K562 (cell line): ENCODE results near the gene CCDC85B. TPM values are rescaled to one million over a fixed set of nuclear protein-coding genes. Genes with fewer than 3 reads are reported as not detected.
A peak's percentile ranks its signal among the peaks of the same experiment; 100 is the strongest.

Experiments used
- CTCF ChIP-seq, 3 experiments: IDR thresholded peaks in 2 of 3; conservative IDR thresholded peaks in 1 of 3; 2 replicates each; pipeline ENCODE4 v1.5.1; 2011 to 2012; ENCODE audit warnings: low read length in 3 of 3, mild to moderate bottlenecking in 3 of 3, control low read depth in 2 of 3, improper control_type of control experiment in 1 of 3, inconsistent platforms in 1 of 3, low read depth in 1 of 3, mixed read lengths in 1 of 3, moderate library complexity in 1 of 3; ENCODE audit not compliant: insufficient read depth in 2 of 3
- ELF1 ChIP-seq: fragments of 200-800 bp; sonication (Bioruptor generic); IDR thresholded peaks from 2 replicates; pipeline ENCODE4 v1.6.1; 2016; ENCODE audit warnings: missing genetic modification characterization, missing compliant biosample characterization
- ESRRA ChIP-seq: fragments of 450-650 bp; IDR thresholded peaks from 2 replicates; pipeline ENCODE4 v1.6.1; 2014; ENCODE audit warnings: low read depth, mild to moderate bottlenecking, moderate library complexity, borderline replicate concordance
- FOXM1 ChIP-seq, 2 experiments: fragments of 450-650 bp in 1 of 2; sonication (generic) in 1 of 2; formaldehyde crosslinking in 1 of 2; IDR thresholded peaks; 2 replicates each; pipeline versions ENCODE4 v1.6.1 to v1.9.0; 2017 to 2022; ENCODE audit warnings: low read depth in 2 of 2, mild to moderate bottlenecking in 2 of 2, missing genetic modification reagents in 1 of 2, moderate library complexity in 1 of 2
- GTF2A2 ChIP-seq: IDR thresholded peaks from 2 replicates; pipeline ENCODE4 v1.6.1; 2016; ENCODE audit warnings: mild to moderate bottlenecking, missing genetic modification characterization, missing compliant biosample characterization
- MTA1 ChIP-seq: fragments of 450-650 bp; IDR thresholded peaks from 2 replicates; pipeline ENCODE4 v1.6.1; 2017; ENCODE audit warnings: borderline replicate concordance
- NEUROD1 ChIP-seq: fragments of 150-350 bp; IDR thresholded peaks from 2 replicates; pipeline ENCODE4 v1.6.1; 2014; ENCODE audit warnings: borderline replicate concordance, low read length, low read depth; ENCODE audit not compliant: partially characterized antibody
- SIX5 ChIP-seq, 2 experiments: IDR thresholded peaks; 2 replicates each; pipeline ENCODE4 v1.6.1; 2011; ENCODE audit warnings: low read length in 2 of 2, borderline replicate concordance in 1 of 2, low read depth in 1 of 2, mild to moderate bottlenecking in 1 of 2, moderate library complexity in 1 of 2; ENCODE audit not compliant: insufficient read depth in 1 of 2
- SNIP1 ChIP-seq: fragments of 450-650 bp; IDR thresholded peaks from 2 replicates; pipeline ENCODE4 v1.7.1; 2017; ENCODE audit warnings: low read depth, mild to moderate bottlenecking
- ZNF639 ChIP-seq, 2 experiments: fragments of 200-800 bp in 1 of 2; sonication (Bioruptor generic) in 1 of 2; sonication (generic) in 1 of 2; formaldehyde crosslinking in 1 of 2; IDR thresholded peaks in 1 of 2; conservative IDR thresholded peaks in 1 of 2; 2 replicates each; pipeline versions ENCODE4 v1.5.0 to v1.6.1; 2016 to 2020; ENCODE audit warnings: missing compliant biosample characterization in 1 of 2, missing genetic modification characterization in 1 of 2, missing genetic modification reagents in 1 of 2
- polyA plus RNA-seq, 8 experiments: library from polyadenylated mRNA; depleted of rRNA in 4 of 8; stranded (reverse) in 5 of 8; unstranded in 3 of 8; fragments of >200 nt; fragmentation: Nextera tagmentation in 2 of 8; fragmentation: Illumina TruSeq in 1 of 8; extraction: Ambion mirVana in 2 of 8; extraction: Trizol in 1 of 8; gene quantifications; 2 replicates each; pipeline versions ENCODE4 v1.2.1 to v1.2.3, GENCODE V29; 2011 to 2014; ENCODE audit warnings: inconsistent platforms in 1 of 8, missing spikeins in 1 of 8
- total RNA-seq, 7 experiments: library from RNA; depleted of rRNA in 6 of 7; stranded (reverse); fragments of >200 nt in 6 of 7; fragmentation: Illumina TruSeq in 2 of 7; extraction: Trizol in 2 of 7; gene quantifications; 2 replicates each; pipeline versions ENCODE4 v1.2.1 to v1.2.3, GENCODE V29; 2011 to 2021; ENCODE audit warnings: low replicate concordance in 1 of 7
- TF ChIP-seq, protein P1 (sequence below): fragments of 450-650 bp; IDR thresholded peaks from 2 replicates; pipeline ENCODE4 v1.6.1; 2016; ENCODE audit warnings: low read depth
- TF ChIP-seq, protein P2 (sequence below): fragments of 250-450 bp; sonication (Bioruptor Pico); IDR thresholded peaks from 2 replicates; pipeline ENCODE4 v1.8.0; 2022; ENCODE audit warnings: inconsistent platforms, mild to moderate bottlenecking, moderate library complexity, borderline replicate concordance

CCDC85B gene
- total and polyA plus RNA-seq, 9 of the 15 experiments (the other 6 are each of a cell fraction or from before 2014, with no cell fraction given), result 0.14 to 138 (median 6.2) TPM

- TF ChIP-seq ZNF639 (CRISPR knock-in tag; conservative IDR thresholded peaks at IDR 0.05 in 1 of 2, IDR thresholded peaks at IDR 0.05 in 1 of 2) (no peak), GTF2A2 (tag) (no peak), ELF1 (tag) (no peak), FOXM1 (IDR thresholded peaks at IDR 0.05; ENCODE audit: low read depth) (no peak), FOXM1 (CRISPR knock-in tag; IDR thresholded peaks at IDR 0.05; ENCODE audit: low read depth) (no peak; the same call in 1 of the 2 replicates), SIX5 (IDR thresholded peaks at IDR 0.05; ENCODE audit: borderline replicate concordance in 1 of 2, insufficient read depth in 1 of 2, low read depth in 1 of 2, low read length in 2 of 2) (peak in 1 of 2 experiments; percentile 33; a peak in 1 of 4 replicates), ESRRA (peak; percentile 85), NEUROD1 (peak; percentile 52), SNIP1 (no peak), MTA1 (no peak), CTCF (IDR thresholded peaks at IDR 0.05 in 2 of 3, conservative IDR thresholded peaks at IDR 0.05 in 1 of 3; ENCODE audit: insufficient read depth in 2 of 3, low read depth in 1 of 3, low read length in 3 of 3) (no peak)
- TF ChIP-seq, protein P1, sequence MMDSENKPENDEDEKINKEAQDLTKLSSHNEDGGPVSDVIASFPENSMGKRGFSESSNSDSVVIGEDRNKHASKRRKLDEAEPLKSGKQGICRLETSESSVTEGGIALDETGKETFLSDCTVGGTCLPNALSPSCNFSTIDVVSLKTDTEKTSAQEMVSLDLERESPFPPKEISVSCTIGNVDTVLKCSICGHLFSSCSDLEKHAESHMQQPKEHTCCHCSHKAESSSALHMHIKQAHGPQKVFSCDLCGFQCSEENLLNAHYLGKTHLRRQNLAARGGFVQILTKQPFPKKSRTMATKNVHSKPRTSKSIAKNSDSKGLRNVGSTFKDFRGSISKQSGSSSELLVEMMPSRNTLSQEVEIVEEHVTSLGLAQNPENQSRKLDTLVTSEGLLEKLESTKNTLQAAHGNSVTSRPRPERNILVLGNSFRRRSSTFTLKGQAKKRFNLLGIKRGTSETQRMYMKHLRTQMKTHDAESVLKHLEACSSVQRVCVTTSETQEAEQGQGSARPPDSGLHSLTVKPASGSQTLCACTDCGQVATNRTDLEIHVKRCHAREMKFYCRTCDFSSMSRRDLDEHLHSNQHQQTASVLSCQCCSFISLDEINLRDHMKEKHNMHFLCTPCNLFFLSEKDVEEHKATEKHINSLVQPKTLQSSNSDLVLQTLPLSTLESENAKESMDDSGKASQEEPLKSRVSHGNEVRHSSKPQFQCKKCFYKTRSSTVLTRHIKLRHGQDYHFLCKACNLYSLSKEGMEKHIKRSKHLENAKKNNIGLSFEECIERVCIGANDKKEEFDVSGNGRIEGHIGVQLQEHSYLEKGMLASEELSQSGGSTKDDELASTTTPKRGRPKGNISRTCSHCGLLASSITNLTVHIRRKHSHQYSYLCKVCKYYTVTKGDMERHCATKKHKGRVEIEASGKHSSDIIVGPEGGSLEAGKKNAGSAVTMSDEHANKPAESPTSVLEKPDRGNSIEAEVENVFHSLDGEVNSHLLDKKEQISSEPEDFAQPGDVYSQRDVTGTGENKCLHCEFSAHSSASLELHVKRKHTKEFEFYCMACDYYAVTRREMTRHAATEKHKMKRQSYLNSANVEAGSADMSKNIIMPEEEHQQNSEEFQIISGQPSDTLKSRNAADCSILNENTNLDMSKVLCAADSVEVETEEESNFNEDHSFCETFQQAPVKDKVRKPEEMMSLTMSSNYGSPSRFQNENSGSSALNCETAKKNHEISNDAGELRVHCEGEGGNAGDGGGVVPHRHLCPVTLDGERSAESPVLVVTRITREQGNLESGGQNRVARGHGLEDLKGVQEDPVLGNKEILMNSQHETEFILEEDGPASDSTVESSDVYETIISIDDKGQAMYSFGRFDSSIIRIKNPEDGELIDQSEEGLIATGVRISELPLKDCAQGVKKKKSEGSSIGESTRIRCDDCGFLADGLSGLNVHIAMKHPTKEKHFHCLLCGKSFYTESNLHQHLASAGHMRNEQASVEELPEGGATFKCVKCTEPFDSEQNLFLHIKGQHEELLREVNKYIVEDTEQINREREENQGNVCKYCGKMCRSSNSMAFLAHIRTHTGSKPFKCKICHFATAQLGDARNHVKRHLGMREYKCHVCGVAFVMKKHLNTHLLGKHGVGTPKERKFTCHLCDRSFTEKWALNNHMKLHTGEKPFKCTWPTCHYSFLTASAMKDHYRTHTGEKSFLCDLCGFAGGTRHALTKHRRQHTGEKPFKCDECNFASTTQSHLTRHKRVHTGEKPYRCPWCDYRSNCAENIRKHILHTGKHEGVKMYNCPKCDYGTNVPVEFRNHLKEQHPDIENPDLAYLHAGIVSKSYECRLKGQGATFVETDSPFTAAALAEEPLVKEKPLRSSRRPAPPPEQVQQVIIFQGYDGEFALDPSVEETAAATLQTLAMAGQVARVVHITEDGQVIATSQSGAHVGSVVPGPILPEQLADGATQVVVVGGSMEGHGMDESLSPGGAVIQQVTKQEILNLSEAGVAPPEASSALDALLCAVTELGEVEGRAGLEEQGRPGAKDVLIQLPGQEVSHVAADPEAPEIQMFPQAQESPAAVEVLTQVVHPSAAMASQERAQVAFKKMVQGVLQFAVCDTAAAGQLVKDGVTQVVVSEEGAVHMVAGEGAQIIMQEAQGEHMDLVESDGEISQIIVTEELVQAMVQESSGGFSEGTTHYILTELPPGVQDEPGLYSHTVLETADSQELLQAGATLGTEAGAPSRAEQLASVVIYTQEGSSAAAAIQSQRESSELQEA, result no peak
- TF ChIP-seq, protein P2, sequence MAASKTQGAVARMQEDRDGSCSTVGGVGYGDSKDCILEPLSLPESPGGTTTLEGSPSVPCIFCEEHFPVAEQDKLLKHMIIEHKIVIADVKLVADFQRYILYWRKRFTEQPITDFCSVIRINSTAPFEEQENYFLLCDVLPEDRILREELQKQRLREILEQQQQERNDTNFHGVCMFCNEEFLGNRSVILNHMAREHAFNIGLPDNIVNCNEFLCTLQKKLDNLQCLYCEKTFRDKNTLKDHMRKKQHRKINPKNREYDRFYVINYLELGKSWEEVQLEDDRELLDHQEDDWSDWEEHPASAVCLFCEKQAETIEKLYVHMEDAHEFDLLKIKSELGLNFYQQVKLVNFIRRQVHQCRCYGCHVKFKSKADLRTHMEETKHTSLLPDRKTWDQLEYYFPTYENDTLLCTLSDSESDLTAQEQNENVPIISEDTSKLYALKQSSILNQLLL (CRISPR knock-in tag), result no peak
Measured at GRCh38 chr11:65900125-65900898, 9.8 kb downstream of the CCDC85B start, which contains the start of gene FOSL1 (continued).
